Measurements from ENCODE around the gene ART5.

DNA sequence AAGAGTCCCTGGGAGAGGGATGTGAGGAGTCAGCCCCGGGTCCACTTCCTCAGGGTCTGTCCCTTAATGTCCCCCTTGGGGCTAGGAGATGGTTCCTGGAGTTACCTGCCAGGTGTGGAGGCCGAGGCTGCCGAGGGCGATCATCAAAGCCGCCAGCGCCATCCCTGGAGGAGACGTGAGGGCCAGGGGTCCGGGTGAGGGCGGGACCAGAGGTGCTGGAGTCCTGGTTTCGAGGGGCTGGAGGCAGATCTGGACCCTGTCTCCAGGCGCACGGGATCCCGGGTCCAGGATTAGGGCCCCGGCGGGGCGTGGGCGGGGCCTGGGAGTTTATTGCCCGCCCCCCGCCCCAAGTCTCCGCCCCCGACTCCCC lies at the start of gene ART5:
- TF ChIP-seq, protein P1, sequence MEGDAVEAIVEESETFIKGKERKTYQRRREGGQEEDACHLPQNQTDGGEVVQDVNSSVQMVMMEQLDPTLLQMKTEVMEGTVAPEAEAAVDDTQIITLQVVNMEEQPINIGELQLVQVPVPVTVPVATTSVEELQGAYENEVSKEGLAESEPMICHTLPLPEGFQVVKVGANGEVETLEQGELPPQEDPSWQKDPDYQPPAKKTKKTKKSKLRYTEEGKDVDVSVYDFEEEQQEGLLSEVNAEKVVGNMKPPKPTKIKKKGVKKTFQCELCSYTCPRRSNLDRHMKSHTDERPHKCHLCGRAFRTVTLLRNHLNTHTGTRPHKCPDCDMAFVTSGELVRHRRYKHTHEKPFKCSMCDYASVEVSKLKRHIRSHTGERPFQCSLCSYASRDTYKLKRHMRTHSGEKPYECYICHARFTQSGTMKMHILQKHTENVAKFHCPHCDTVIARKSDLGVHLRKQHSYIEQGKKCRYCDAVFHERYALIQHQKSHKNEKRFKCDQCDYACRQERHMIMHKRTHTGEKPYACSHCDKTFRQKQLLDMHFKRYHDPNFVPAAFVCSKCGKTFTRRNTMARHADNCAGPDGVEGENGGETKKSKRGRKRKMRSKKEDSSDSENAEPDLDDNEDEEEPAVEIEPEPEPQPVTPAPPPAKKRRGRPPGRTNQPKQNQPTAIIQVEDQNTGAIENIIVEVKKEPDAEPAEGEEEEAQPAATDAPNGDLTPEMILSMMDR (IDR thresholded peaks at IDR 0.05; ENCODE audit: low read depth, low read length) = no peak
- TF ChIP-seq POLR2A (IDR thresholded peaks at IDR 0.05; ENCODE audit: extremely low read depth, insufficient read length) (no peak), MAX (IDR thresholded peaks at IDR 0.05; ENCODE audit: low read depth, low read length) (no peak), MYC (IDR thresholded peaks at IDR 0.05; ENCODE audit: low read depth, low read length) (no peak)

All from NB4 (cell line).